Loucy (cell line): ENCODE results near the gene ACTR2.

Experiments
- CTCF ChIP-seq: fragments of 200-600 bp; sonication (generic); conservative IDR thresholded peaks from 2 replicates; pipeline ENCODE4 v1.5.1; 2014; ENCODE audit warnings: mild to moderate bottlenecking, antibody characterized with exemption, low read length
- EZH2phosphoT487 ChIP-seq: fragments of 200-600 bp; IDR thresholded peaks from 2 replicates; pipeline ENCODE4 v1.6.1; 2018; ENCODE audit warnings: antibody characterized with exemption, mild to moderate bottlenecking, moderate library complexity, borderline replicate concordance

GRCh38 chr2:65267008-65267407 is 39.4 kb downstream of the ACTR2 start:
- TF ChIP-seq CTCF (no peak), EZH2phosphoT487 (no peak)
